Mucosa of descending colon (tissue), 3 donors: ENCODE results near the gene EPOP. TPM values are rescaled to one million over a fixed set of nuclear protein-coding genes. Genes with fewer than 3 reads are reported as not detected.

Experiments
- ATAC-seq: fragments of 200-7000 bp; cut with Tn5 transposase; one replicate; pipeline ENCODE4 v1.9.1; 2020; ENCODE audit warnings: mild to moderate bottlenecking, moderate library complexity
- DNase-seq, 3 donors: peaks; one replicate each; pipeline ENCODE4 v3.0.0-alpha.2; 2020
- H3K36me3 ChIP-seq: fragments of 200-600 bp; one replicate; pipeline ENCODE4 v1.8.0; 2021; ENCODE audit warnings: low read depth, mild to moderate bottlenecking
- H3K4me1 ChIP-seq: fragments of 200-600 bp; one replicate; pipeline ENCODE4 v1.8.0; 2021; ENCODE audit warnings: low read depth, mild to moderate bottlenecking
- H3K4me3 ChIP-seq: fragments of 200-600 bp; one replicate; pipeline ENCODE4 v1.8.0; 2021; ENCODE audit warnings: mild to moderate bottlenecking
- H3K9me3 ChIP-seq: fragments of 200-600 bp; one replicate; pipeline ENCODE4 v1.8.0; 2021; ENCODE audit warnings: mild to moderate bottlenecking
- CTCF ChIP-seq: fragments of 200-600 bp; IDR thresholded peaks from one replicate; pipeline ENCODE4 v1.8.0; 2022; ENCODE audit warnings: antibody characterized with exemption, mild to moderate bottlenecking
- intact Hi-C, 2 donors: fragments of 100-400 bp; cut with DNase I in 1 of 2; cut with micrococcal nuclease in 1 of 2; formaldehyde crosslinking; loops; one replicate each; pipeline versions ENCODE4 v1.11.0 to v1.11.1; 2022; cut with DNase I, micrococcal nuclease
- total RNA-seq, 3 donors: library from RNA; stranded (reverse); fragmentation: NEBNext Ultra II Directional in 2 of 3; extraction: Animal tissue kit (Norgen Biotek cat#: 25700) in 2 of 3; gene quantifications; one replicate each; pipeline versions ENCODE4 v1.2.1 to v1.2.4, GENCODE V29; 2021 to 2023
- donor health status: DM: no; HTN: no; CAD: no; lungs with moderate emphysema.
- donor health status: DM: no; HTN: no; CAD: no.
- donor health status: DM: no; HTN: yes; CAD: no.

Gene EPOP
- total RNA-seq, 3 donors from 2014 or later, result 0.75 to 1.1 TPM; not detected in 1

- ATAC-seq (no peak), DNase-seq (no peak)
- Histone ChIP-seq H3K36me3 (no peaks in the 10 kb centered on the region), H3K9me3 (no peaks in the 10 kb centered on the region), H3K4me1 (no peaks in the 10 kb centered on the region), H3K4me3 (no peak overlapping the region)
- no peak for TF ChIP-seq CTCF
- intact Hi-C loops, result no loop called here
Observed at GRCh38 chr17:38717139-38717745, 42.5 kb upstream of the EPOP start.

GRCh38 chr17:38716368-38717005 is 41.7 kb upstream of the EPOP start:
- Histone ChIP-seq H3K4me1 (no peaks in the 10 kb centered on the region), H3K36me3 (no peaks in the 10 kb centered on the region), H3K4me3 (no peak overlapping the region), H3K9me3 (no peaks in the 10 kb centered on the region)
- ATAC-seq, result no peak
- intact Hi-C loops, result no loop called here
- no peak for TF ChIP-seq CTCF
- no peak for DNase-seq

DNA sequence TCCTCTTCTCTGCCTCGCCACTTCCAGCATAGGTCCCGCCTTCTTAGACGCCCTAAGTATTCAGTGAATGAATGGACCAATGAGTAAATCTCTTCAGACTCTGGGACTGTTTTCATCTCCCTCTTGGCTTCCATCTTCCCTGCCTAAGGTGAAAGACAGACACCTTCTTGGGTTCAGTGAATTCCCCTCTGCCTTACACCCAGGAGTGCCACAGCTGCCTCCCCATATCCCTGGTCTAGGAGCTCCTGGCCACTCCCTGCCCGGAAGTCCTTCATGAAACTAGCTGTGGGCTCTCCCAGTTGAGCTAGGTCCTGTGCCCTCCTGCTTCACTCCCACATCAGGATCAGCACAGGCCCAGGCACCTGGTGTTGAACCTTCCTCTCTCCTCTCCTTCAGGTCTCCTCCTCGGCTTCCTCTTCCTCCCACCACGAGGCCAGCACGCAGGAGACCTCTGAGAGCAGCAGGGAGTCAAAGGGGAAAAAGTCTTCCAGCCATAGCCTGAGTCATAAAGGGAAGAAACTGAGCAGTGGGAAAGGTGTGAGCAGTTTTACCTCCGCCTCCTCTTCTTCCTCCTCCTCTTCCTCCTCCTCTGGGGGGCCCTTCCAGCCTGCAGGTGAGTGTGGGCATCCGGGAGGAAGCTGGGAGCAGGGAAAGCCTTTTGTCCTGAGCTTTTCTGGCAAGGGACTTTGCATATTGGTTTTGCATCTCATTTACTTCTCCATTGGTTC is 40.6 kb upstream of the EPOP start:
- Histone ChIP-seq H3K4me3 (no peak overlapping the region), H3K4me1 (no peaks in the 10 kb centered on the region), H3K36me3 (no peaks in the 10 kb centered on the region), H3K9me3 (no peaks in the 10 kb centered on the region)
- DNase-seq (no peak), ATAC-seq (no peak)
- intact Hi-C loops, result no loop called here
- TF ChIP-seq CTCF, result no peak

GRCh38 chr17:38713456-38714075 is 38.8 kb upstream of the EPOP start:
- no peaks in the 10 kb centered on the region for H3K4me1 ChIP-seq
- no peak for TF ChIP-seq CTCF
- intact Hi-C loops, result no loop called here
- ATAC-seq (no peak), DNase-seq (no peak)
- no peak overlapping the region for H3K4me3 ChIP-seq
- no peaks in the 10 kb centered on the region for H3K36me3 ChIP-seq
- H3K9me3 ChIP-seq, result no peaks in the 10 kb centered on the region

GRCh38 chr17:38712593-38712992 is 37.8 kb upstream of the EPOP start:
- no peak for ATAC-seq
- no peaks in the 10 kb centered on the region for H3K36me3 ChIP-seq

More at GRCh38 chr17:38712593-38712992, 37.8 kb upstream of the EPOP start:
- intact Hi-C loops, result no loop called here
- no peak overlapping the region for H3K4me3 ChIP-seq
- TF ChIP-seq CTCF, result no peak
- H3K9me3 ChIP-seq, result no peaks in the 10 kb centered on the region
- no peak for DNase-seq
- no peaks in the 10 kb centered on the region for H3K4me1 ChIP-seq
